GM12878 (cell line): ENCODE measurements around the gene SMAD5. TPM values are rescaled to one million over a fixed set of nuclear protein-coding genes. Genes with fewer than 3 reads are reported as not detected.
A peak's percentile ranks its signal among the peaks of the same experiment; 100 is the strongest.

ENCODE experiments used
- BMI1 ChIP-seq: fragments of 450-650 bp; IDR thresholded peaks from 2 replicates; pipeline ENCODE4 v1.6.1; 2016; ENCODE audit warnings: mild to moderate bottlenecking, moderate library complexity, borderline replicate concordance
- CBFB ChIP-seq: IDR thresholded peaks from 2 replicates; pipeline ENCODE4 v1.6.1; 2016; ENCODE audit warnings: antibody characterized with exemption, low read depth
- CHD1 ChIP-seq: IDR thresholded peaks from 2 replicates; pipeline ENCODE4 v1.6.1; 2012; ENCODE audit warnings: low read depth, low read length, improper control_type of control experiment
- EP300 ChIP-seq, 2 experiments: fragments of 150-350 bp in 1 of 2; IDR thresholded peaks; 2 replicates each; pipeline ENCODE4 v1.6.1; 2011 to 2012; ENCODE audit warnings: low read depth in 2 of 2, low read length in 2 of 2, borderline replicate concordance in 1 of 2, improper control_type of control experiment in 1 of 2, inconsistent platforms in 1 of 2; ENCODE audit not compliant: control insufficient read depth in 1 of 2
- ETV6 ChIP-seq, 2 experiments: fragments of 450-650 bp in 1 of 2; IDR thresholded peaks in 1 of 2; conservative IDR thresholded peaks in 1 of 2; 2 replicates each; pipeline ENCODE4 v1.6.1; 2014; ENCODE audit warnings: antibody characterized with exemption in 1 of 2, borderline replicate concordance in 1 of 2, low read depth in 1 of 2, mild to moderate bottlenecking in 1 of 2, moderate library complexity in 1 of 2
- FOXK2 ChIP-seq: fragments of 450-650 bp; IDR thresholded peaks from 2 replicates; pipeline ENCODE4 v1.6.1; 2017; ENCODE audit warnings: mild to moderate bottlenecking, moderate library complexity
- IKZF1 ChIP-seq: fragments of 450-650 bp; conservative IDR thresholded peaks from 2 replicates; pipeline ENCODE4 v1.6.1; 2017; ENCODE audit warnings: antibody characterized with exemption, mild to moderate bottlenecking
- NFIC ChIP-seq: IDR thresholded peaks from 2 replicates; pipeline ENCODE4 v1.6.1; 2012; ENCODE audit warnings: low read depth, mild to moderate bottlenecking, inconsistent platforms, low read length, moderate library complexity
- NFYB ChIP-seq: IDR thresholded peaks from 2 replicates; pipeline ENCODE4 v1.6.1; 2011; ENCODE audit warnings: low read depth, mild to moderate bottlenecking, low read length, improper control_type of control experiment, moderate library complexity; ENCODE audit not compliant: insufficient read depth
- NR2C1 ChIP-seq: fragments of 450-650 bp; IDR thresholded peaks from 2 replicates; pipeline ENCODE4 v1.6.1; 2017; ENCODE audit warnings: antibody characterized with exemption, mild to moderate bottlenecking, moderate library complexity
- RCOR1 ChIP-seq: conservative IDR thresholded peaks from 2 replicates; pipeline ENCODE4 v1.6.1; 2012; ENCODE audit warnings: low read depth, low read length, improper control_type of control experiment
- SPI1 ChIP-seq: IDR thresholded peaks from 2 replicates; pipeline ENCODE4 v1.6.1; 2011; ENCODE audit warnings: low read depth, mild to moderate bottlenecking, low read length, moderate library complexity, borderline replicate concordance; ENCODE audit not compliant: insufficient read depth
- ZNF217 ChIP-seq: fragments of 450-650 bp; IDR thresholded peaks from 2 replicates; pipeline ENCODE4 v1.6.1; 2017; ENCODE audit warnings: antibody characterized with exemption, mild to moderate bottlenecking
- polyA plus RNA-seq, 11 experiments: library from polyadenylated mRNA; depleted of rRNA in 4 of 11; unstranded in 6 of 11; stranded (reverse) in 5 of 11; fragments of >200 nt; fragmentation: Nextera tagmentation in 4 of 11; fragmentation: Illumina TruSeq in 1 of 11; extraction: Ambion mirVana in 4 of 11; extraction: Trizol in 1 of 11; gene quantifications; 1 replicate in 1 of 11; 2 replicates in 10 of 11; pipeline versions ENCODE4 v1.2.1 to v1.2.3, GENCODE V29; 2011 to 2016; ENCODE audit warnings: inconsistent platforms in 2 of 11, missing spikeins in 2 of 11, low read depth in 1 of 11
- total RNA-seq, 4 experiments: library from RNA; depleted of rRNA in 3 of 4; stranded (reverse); fragments of >200 nt in 3 of 4; fragmentation: Illumina TruSeq in 1 of 4; extraction: Trizol in 1 of 4; gene quantifications; 2 replicates each; pipeline versions ENCODE4 v1.2.1 to v1.2.3, GENCODE V29; 2013 to 2021
- TF ChIP-seq, protein P1 (sequence below): fragments of 450-650 bp; formaldehyde crosslinking; IDR thresholded peaks from 2 replicates; pipeline ENCODE4 v1.5.0; 2022; ENCODE audit warnings: mild to moderate bottlenecking, missing genetic modification characterization
- TF ChIP-seq, protein P2 (sequence below): fragments of 450-650 bp; IDR thresholded peaks from 2 replicates; pipeline ENCODE4 v1.6.1; 2014; ENCODE audit warnings: mild to moderate bottlenecking
- TF ChIP-seq, protein P3 (sequence below): fragments of 450-650 bp; IDR thresholded peaks from 2 replicates; pipeline ENCODE4 v1.6.1; 2017; ENCODE audit warnings: mild to moderate bottlenecking, low read depth, inconsistent platforms; ENCODE audit not compliant: poor library complexity, severe bottlenecking
- TF ChIP-seq, protein P4 (sequence below): fragments of 450-650 bp; IDR thresholded peaks from 2 replicates; pipeline ENCODE4 v1.6.1; 2016; ENCODE audit warnings: mild to moderate bottlenecking
- TF ChIP-seq, protein P5 (sequence below): fragments of 150-350 bp; IDR thresholded peaks from 2 replicates; pipeline ENCODE4 v1.6.1; 2016; ENCODE audit warnings: low read depth, low read length

Gene SMAD5
- total and polyA plus RNA-seq, 10 of the 15 experiments (the other 5 are each of a cell fraction or from before 2014, with no cell fraction given) = 3.6 to 40.6 (median 11.7) TPM

DNA sequence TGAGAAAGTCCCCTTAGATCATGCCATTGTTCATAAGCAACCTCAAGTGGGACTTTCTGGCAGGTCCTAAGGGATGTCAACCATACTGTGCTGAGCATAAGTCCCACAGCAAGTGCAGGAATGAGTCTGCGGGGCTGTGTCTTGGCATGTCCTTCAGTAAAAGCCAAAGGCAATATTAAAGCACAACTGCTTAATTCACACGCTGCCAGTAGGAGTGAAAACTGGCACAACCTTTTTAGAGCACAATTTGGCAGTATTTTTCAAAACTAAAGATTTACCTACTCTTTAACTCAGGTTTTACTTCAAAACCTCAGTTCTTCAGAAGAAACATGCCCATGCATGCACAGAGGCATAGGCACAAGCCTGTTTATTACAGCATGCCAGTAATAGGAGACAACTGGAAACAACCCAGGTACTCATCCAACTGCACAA lies 24.4 kb upstream of the SMAD5 start (continued):
- TF ChIP-seq, protein P1, sequence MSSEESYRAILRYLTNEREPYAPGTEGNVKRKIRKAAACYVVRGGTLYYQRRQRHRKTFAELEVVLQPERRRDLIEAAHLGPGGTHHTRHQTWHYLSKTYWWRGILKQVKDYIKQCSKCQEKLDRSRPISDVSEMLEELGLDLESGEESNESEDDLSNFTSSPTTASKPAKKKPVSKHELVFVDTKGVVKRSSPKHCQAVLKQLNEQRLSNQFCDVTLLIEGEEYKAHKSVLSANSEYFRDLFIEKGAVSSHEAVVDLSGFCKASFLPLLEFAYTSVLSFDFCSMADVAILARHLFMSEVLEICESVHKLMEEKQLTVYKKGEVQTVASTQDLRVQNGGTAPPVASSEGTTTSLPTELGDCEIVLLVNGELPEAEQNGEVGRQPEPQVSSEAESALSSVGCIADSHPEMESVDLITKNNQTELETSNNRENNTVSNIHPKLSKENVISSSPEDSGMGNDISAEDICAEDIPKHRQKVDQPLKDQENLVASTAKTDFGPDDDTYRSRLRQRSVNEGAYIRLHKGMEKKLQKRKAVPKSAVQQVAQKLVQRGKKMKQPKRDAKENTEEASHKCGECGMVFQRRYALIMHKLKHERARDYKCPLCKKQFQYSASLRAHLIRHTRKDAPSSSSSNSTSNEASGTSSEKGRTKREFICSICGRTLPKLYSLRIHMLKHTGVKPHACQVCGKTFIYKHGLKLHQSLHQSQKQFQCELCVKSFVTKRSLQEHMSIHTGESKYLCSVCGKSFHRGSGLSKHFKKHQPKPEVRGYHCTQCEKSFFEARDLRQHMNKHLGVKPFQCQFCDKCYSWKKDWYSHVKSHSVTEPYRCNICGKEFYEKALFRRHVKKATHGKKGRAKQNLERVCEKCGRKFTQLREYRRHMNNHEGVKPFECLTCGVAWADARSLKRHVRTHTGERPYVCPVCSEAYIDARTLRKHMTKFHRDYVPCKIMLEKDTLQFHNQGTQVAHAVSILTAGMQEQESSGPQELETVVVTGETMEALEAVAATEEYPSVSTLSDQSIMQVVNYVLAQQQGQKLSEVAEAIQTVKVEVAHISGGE = no peak
- no peak for TF ChIP-seq FOXK2
- TF ChIP-seq CBFB = no peak
- no peak for TF ChIP-seq CHD1
- TF ChIP-seq, protein P2, sequence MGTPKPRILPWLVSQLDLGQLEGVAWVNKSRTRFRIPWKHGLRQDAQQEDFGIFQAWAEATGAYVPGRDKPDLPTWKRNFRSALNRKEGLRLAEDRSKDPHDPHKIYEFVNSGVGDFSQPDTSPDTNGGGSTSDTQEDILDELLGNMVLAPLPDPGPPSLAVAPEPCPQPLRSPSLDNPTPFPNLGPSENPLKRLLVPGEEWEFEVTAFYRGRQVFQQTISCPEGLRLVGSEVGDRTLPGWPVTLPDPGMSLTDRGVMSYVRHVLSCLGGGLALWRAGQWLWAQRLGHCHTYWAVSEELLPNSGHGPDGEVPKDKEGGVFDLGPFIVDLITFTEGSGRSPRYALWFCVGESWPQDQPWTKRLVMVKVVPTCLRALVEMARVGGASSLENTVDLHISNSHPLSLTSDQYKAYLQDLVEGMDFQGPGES = no peak
- TF ChIP-seq ETV6 (conservative IDR thresholded peaks at IDR 0.05 in 1 of 2, IDR thresholded peaks at IDR 0.05 in 1 of 2; ENCODE audit: borderline replicate concordance in 1 of 2, low read depth in 1 of 2) = 0 out of 4 replicates have a peak, but pooled peaks of 1 of the 2 experiments have one; percentile 22
- no peak for TF ChIP-seq RCOR1
- TF ChIP-seq NFYB = no peak
- TF ChIP-seq NFIC = peak; percentile 35; the same call in 1 of the 2 replicates
- TF ChIP-seq, protein P3, sequence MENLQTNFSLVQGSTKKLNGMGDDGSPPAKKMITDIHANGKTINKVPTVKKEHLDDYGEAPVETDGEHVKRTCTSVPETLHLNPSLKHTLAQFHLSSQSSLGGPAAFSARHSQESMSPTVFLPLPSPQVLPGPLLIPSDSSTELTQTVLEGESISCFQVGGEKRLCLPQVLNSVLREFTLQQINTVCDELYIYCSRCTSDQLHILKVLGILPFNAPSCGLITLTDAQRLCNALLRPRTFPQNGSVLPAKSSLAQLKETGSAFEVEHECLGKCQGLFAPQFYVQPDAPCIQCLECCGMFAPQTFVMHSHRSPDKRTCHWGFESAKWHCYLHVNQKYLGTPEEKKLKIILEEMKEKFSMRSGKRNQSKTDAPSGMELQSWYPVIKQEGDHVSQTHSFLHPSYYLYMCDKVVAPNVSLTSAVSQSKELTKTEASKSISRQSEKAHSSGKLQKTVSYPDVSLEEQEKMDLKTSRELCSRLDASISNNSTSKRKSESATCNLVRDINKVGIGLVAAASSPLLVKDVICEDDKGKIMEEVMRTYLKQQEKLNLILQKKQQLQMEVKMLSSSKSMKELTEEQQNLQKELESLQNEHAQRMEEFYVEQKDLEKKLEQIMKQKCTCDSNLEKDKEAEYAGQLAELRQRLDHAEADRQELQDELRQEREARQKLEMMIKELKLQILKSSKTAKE = no peak
- TF ChIP-seq, protein P4, sequence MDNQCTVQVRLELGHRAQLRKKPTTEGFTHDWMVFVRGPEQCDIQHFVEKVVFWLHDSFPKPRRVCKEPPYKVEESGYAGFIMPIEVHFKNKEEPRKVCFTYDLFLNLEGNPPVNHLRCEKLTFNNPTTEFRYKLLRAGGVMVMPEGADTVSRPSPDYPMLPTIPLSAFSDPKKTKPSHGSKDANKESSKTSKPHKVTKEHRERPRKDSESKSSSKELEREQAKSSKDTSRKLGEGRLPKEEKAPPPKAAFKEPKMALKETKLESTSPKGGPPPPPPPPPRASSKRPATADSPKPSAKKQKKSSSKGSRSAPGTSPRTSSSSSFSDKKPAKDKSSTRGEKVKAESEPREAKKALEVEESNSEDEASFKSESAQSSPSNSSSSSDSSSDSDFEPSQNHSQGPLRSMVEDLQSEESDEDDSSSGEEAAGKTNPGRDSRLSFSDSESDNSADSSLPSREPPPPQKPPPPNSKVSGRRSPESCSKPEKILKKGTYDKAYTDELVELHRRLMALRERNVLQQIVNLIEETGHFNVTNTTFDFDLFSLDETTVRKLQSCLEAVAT = no peak
- no peak for TF ChIP-seq BMI1
- TF ChIP-seq, protein P5, sequence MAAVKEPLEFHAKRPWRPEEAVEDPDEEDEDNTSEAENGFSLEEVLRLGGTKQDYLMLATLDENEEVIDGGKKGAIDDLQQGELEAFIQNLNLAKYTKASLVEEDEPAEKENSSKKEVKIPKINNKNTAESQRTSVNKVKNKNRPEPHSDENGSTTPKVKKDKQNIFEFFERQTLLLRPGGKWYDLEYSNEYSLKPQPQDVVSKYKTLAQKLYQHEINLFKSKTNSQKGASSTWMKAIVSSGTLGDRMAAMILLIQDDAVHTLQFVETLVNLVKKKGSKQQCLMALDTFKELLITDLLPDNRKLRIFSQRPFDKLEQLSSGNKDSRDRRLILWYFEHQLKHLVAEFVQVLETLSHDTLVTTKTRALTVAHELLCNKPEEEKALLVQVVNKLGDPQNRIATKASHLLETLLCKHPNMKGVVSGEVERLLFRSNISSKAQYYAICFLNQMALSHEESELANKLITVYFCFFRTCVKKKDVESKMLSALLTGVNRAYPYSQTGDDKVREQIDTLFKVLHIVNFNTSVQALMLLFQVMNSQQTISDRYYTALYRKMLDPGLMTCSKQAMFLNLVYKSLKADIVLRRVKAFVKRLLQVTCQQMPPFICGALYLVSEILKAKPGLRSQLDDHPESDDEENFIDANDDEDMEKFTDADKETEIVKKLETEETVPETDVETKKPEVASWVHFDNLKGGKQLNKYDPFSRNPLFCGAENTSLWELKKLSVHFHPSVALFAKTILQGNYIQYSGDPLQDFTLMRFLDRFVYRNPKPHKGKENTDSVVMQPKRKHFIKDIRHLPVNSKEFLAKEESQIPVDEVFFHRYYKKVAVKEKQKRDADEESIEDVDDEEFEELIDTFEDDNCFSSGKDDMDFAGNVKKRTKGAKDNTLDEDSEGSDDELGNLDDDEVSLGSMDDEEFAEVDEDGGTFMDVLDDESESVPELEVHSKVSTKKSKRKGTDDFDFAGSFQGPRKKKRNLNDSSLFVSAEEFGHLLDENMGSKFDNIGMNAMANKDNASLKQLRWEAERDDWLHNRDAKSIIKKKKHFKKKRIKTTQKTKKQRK = no peak
- TF ChIP-seq SPI1 = no peak
- no peak for TF ChIP-seq ZNF217
- TF ChIP-seq EP300 (IDR thresholded peaks at IDR 0.05; ENCODE audit: borderline replicate concordance in 1 of 2, control insufficient read depth in 1 of 2, low read depth in 2 of 2, low read length in 2 of 2) = peak in 1 of 2 experiments; percentile 41; a peak in 1 of 4 replicates
- TF ChIP-seq NR2C1 = no peak
- TF ChIP-seq IKZF1 = 0 out of 2 replicates have a peak, but pooled peaks have one; percentile 25
